Measurements from ENCODE around the gene RDH16. TPM values are rescaled to one million over a fixed set of nuclear protein-coding genes. Genes with fewer than 3 reads are reported as not detected.

RDH16 gene
- total RNA-seq, 1 experiment from 2014 or later, result 0.39 TPM

DNA sequence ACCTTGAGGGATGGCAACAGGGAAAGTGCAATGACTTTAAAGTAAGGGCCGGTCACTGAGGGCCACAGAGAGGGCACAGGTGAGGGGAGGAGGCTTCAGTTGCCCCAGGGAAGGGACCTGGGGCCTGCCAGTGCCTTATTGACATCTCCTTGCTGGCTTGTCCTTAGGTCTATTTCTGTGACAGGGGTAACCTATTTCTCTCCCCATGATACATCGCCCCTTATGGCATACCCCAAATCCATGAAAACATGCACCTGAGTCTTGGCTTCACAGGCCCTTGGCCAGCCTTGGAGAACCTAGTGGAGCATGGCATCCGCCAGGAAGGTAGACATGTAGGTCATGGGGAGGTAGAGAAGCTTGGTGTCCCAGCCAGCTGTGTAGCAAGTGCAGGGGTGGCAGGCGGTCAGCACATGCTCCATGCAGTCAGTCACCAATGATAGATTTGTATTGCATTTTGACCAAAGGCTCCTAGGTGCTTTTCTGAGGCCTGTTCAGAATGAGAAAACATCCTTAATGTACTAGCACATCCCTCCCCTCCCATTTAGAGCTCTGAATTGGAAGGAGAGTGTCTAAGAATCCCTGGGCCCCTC, 23.6 kb upstream of the RDH16 start:
- H3K14ac ChIP-seq (ENCODE audit: insufficient read depth, low read length), result no peak overlapping the region
- H3T11ph ChIP-seq (ENCODE audit: low read length), result no peak overlapping the region
- TF ChIP-seq CTCF (conservative IDR thresholded peaks at IDR 0.05), result no peak
- no peaks in the 10 kb centered on the region for H3K23me2 ChIP-seq (ENCODE audit: insufficient read length, low read depth, low read length, poor library complexity, severe bottlenecking)
- no peak overlapping the region for H2BK15ac ChIP-seq (ENCODE audit: low read depth, low read length)
- H3K23ac ChIP-seq (ENCODE audit: insufficient read length, low read depth, low read length), result no peak overlapping the region
- no peak overlapping the region for H3K4me3 Mint-ChIP-seq
- H3K27me3 Mint-ChIP-seq (ENCODE audit: low read depth), result no peaks in the 10 kb centered on the region; the same call in 1 of the 2 replicates
- H3K9me3 Mint-ChIP-seq, result peaks cover 3 to 4% of the 10 kb centered on the region in 2 experiments; a peak in 3 of 5 replicates
- no peak overlapping the region for H3K9ac ChIP-seq (ENCODE audit: extremely low read depth, insufficient read length, low read length)
- H3K9me3 ChIP-seq (ENCODE audit: control insufficient read depth, low read depth, low read length), result no peaks in the 10 kb centered on the region
- peaks cover 0 to 4% (median 0%) of the 10 kb centered on the region in 3 experiments; a peak in 2 of 7 replicates for H3K36me3 Mint-ChIP-seq (ENCODE audit: insufficient read depth in 1 of 3, low read depth in 3 of 3)
- H3K56ac ChIP-seq (ENCODE audit: insufficient read length, low read depth, low read length), result no peak overlapping the region
- no peak overlapping the region for H4K8ac ChIP-seq (replicated peaks; ENCODE audit: insufficient read length, low read depth, low read length)
- no peak overlapping the region for H2BK12ac ChIP-seq (ENCODE audit: insufficient read length, low read depth, low read length)
- no peak overlapping the region for H2AFZ ChIP-seq (ENCODE audit: low read length)
- no peaks in the 10 kb centered on the region for H3K27me3 ChIP-seq (ENCODE audit: insufficient read depth, low read length)
- no peak overlapping the region for H2AK5ac ChIP-seq (ENCODE audit: insufficient read length, low read length)
- no peak overlapping the region for H3K18ac ChIP-seq (ENCODE audit: insufficient read length, low read depth, low read length)
- H4K20me1 ChIP-seq (ENCODE audit: control insufficient read depth, insufficient read depth, insufficient read length), result no peaks in the 10 kb centered on the region
- DNase-seq, result no peak
- no peak overlapping the region for H2BK20ac ChIP-seq (ENCODE audit: low read depth, low read length, poor library complexity, severe bottlenecking)
- no CpG with 5 or more reads among the region's 4 CpGs for WGBS (ENCODE audit: extremely low coverage, insufficient read length, low lambda C conversion rate)
- no peak overlapping the region for H3K27ac Mint-ChIP-seq
- H3K4ac ChIP-seq (ENCODE audit: low read depth, low read length), result no peak overlapping the region
- no peak overlapping the region for H2BK120ac ChIP-seq (ENCODE audit: low read depth, low read length, poor library complexity, severe bottlenecking)
- no peak overlapping the region for H4K5ac ChIP-seq (ENCODE audit: insufficient read length, low read depth, low read length)
- no peaks in the 10 kb centered on the region for H3K79me2 ChIP-seq (ENCODE audit: insufficient read depth, low read length)
- H2BK5ac ChIP-seq (ENCODE audit: insufficient read length, low read length), result no peak overlapping the region
- no peak overlapping the region for H3K27ac ChIP-seq (ENCODE audit: insufficient read length, low read depth, low read length)
- no peak overlapping the region for H3K4me2 ChIP-seq (ENCODE audit: insufficient read depth, insufficient read length, low read length)
- no peak overlapping the region for H4K91ac ChIP-seq (ENCODE audit: insufficient read length, low read depth, low read length)
- no peaks in the 10 kb centered on the region for H3K4me1 ChIP-seq (ENCODE audit: insufficient read depth, low read length)
- H3K79me1 ChIP-seq (ENCODE audit: insufficient read depth, low read depth, low read length, poor library complexity, severe bottlenecking), result no peaks in the 10 kb centered on the region
- no peaks in the 10 kb centered on the region for H3K4me1 Mint-ChIP-seq
